Stimulated activated CD4-positive, alpha-beta T cell treated with anti-CD3 and anti-CD28 coated beads, TNF-alpha, amount 100 ng/mL, for 4 hours (primary cell): ENCODE results near the gene LRRC74A.
A peak's percentile ranks its signal among the peaks of the same experiment; 100 is the strongest.

Source experiments
- DNase-seq, 3 experiments: peaks; one replicate each; pipeline ENCODE4 v3.0.0-alpha.2; 2020; ENCODE audit warnings: low read depth in 3 of 3

Gene LRRC74A

DNA sequence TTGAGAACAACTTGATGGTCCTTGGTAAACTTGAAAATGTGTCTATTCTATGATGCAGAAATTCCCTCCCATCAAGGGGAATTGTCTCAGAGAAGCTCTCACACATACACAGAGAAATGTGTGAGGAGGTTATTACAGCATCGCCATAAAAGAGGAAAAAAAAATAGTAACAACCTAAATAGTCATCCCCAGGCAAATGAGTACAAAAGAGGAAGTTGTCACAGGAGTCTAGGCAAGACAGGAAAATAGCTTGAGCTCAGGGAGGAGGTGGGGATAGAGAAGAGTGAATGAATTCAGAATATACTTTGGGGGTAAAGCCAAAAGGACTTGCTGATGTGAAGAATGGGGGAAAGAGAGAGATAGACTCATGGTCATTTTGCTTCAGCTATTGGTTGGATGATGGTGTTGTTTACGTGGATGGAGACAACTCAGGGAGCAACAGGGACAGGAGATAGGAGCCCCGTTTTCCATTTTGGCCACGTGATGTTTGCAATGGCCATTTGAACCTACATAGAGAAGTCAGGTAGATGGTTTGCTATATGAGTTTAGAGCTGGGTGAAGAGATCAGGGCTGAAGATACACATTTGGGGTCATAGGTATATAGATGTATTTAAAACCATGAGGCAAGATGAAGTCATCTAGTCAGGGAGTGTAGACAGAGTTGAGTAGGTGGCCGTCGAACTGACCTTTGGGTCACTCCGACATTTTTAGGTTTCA, 20.3 kb downstream of the LRRC74A start:
- DNase-seq: no peak

DNA sequence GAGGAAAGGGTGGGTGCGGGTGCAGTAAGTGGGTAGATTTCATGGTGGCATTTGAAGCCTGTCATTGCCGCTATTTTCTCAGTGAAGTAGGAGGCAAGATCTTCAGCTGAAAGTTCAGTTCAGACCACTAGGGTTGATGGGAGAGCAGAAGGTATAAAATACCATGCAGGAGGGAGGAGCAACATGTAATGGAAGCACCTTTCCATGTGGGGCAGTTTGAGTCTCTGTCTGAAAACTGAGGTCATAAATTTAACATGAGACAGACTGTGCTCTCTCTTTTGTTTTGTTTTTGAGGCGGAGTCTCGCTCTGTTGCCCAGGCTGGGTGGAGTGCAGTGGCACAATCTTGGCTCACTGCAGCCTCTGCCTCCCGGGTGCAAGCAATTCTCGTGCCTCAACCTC, 22.7 kb downstream of the LRRC74A start:
- no peak for DNase-seq

DNA sequence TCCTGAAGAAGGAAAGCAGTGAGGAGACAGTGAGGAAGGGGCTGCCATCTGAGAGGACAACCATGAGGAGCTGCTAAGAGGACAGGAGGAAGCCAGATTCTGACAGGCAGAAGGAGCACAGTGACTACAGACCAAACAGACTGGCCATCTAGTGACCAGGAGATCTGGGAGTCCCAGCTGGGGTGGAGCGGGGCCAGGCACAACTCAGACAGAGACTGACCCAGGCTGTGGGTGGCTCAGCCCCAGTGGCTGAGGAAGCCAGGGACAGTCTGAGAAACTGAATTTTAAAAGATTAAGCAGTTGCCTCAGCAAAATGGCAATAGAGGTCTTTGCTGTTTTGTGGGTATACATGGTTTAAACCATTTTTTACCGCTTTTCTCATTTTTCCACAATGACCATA, 28.9 kb downstream of the LRRC74A start:
- DNase-seq: no peak

GRCh38 chr14:76856769-76857168, 30.6 kb downstream of the LRRC74A start:
- no peak for DNase-seq

- DNase-seq: no peak
These were observed 35.5 kb downstream of the LRRC74A start for GRCh38 chr14:76861574-76862255.

- no peak for DNase-seq
These were observed 36.5 kb downstream of the LRRC74A start for GRCh38 chr14:76862546-76863282.

- no peak for DNase-seq
These were observed 37.7 kb downstream of the LRRC74A start for GRCh38 chr14:76863724-76864407.

DNA sequence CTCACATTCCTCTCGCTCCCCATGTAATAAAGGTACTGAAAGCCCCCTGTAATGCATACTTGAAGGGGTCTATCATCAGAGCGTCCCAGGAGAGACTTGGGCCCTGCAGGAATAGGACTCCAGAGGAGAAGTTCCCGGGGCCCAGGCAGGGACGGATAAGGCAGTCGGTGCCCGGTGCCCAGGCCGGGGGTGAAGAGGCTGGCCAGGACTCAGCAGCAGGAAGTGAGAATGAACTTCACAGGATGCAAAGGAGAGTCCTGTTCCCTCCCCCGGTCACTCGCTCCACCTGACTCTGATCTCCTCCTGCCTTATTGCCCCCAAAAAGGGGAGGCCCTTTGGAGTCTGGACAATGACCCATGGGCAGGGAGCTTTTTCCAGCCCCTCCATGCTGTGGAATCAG, 40.2 kb downstream of the LRRC74A start:
- DNase-seq: no peak

DNA sequence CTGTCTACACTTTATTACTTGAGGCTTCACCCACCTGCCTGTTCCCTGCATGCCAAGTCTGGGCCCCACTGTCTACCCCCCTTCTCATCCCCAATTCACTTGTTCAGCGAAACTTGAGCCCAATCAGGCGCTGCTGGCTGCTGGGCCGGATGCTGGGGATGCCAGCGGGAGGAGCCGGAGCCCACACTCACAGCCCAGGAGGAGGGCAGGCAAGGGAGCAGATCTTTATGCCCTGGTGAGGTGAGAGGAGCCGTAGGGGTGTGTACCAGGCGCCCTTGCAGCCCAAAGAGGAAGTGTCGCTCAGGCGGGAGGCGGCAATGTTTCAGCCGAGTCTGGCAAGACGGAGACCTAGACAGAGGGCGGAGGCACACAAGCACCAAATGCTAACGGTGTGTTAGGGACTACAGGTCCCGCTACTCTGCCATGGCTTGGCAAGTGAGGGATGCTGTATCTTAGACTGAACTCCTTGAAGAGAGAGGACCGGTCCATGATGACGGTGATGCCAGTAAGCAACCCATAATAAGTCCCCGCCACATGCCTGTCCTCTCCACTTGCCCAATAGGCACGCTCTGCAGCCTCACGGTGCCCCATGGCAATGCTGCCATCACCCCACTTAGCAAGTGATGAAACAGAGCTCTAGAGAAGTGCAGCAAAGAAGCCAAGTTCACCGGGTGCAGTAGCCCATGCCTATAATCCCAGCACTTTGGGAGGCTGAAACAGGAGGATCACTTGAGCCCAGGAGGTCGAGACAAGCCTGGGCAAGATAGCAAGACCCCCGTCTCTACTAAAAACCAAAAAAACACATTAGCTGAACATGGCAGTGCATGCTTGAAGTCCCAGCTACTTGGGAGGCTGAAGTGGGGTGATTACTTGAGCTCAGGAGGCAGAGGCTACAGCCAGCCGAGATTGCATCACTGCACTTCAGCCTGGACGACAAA, 41.6 kb downstream of the LRRC74A start:
- DNase-seq: no peak

DNA sequence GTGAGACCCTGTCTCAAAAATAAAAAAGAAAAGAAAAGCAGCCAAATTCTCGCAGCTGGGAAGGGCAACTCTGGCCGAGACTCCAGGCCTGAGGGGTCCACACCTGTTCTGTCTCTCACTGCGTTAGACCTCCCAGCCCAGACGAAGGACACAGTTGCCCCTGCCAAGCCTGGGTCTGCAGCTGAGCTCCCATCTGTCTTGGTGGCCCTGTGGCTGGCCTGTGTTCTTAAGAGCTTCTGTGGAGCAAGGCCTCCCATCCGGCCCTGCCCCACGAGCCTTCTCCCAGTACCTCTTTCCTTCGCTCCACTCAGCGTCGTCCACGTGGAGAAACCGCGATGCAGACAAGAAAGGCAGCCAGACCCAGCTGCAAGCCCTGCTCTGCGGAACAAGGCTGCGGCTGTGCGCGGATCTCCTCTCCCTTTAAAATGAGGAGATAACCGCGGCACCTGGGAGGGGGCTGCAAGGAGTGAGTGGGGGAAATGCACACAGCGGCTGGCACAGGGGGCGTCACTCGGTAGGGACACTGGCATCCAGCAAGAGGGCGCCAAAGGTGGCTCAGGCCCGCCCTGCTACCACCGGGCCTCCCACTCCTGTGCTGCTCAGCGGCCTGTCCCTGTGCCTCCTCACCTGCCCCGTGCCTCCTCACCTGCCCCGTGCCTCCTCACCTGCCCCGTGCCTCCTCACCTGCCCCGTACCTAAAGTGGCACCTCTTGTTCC, 42.4 kb downstream of the LRRC74A start:
- no peak for DNase-seq

DNA sequence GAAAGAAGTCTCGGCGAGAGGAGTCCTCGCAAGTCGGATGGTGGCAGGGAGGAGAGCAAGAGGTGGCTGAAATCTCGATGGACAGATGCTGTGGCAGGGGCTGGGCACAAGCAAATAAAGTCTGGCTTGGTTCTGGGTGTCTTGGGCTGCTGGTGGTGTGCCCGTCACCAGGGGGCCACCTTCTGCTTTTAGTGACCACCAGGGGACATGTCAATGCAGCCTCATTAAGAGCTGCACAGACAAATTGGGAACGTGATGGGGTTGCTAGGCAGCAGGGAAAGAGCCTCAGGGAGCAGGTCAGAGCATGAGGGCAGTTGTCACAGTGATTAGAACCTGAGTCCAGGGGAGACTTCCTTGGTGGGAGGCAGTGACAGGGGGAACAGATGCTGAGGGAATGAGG, 44.0 kb downstream of the LRRC74A start:
- no peak for DNase-seq

GRCh38 chr14:76872796-76873432, 46.7 kb downstream of the LRRC74A start:
- DNase-seq: peak; percentile 33 to 47 (median 47)

DNA sequence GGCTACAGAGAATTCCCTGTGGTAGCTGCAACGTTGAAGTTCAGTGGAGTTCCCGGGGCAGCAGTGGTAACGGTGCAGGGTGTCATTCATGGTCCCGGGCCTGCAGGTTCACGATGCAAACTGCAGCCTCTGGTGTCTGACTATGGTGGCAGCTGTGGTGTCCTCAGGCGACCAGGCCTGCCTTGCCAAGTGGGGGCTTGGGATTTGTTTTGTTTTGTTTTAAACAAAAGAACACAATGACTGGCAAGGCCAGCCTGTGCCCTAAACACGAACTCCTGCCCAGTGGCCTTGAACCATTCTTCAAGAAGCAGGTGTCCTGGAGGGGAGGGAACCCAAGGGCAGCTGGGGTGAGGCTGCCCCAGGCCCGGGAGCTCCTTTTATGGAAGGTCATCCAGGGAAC, 48.5 kb downstream of the LRRC74A start:
- no peak for DNase-seq

DNA sequence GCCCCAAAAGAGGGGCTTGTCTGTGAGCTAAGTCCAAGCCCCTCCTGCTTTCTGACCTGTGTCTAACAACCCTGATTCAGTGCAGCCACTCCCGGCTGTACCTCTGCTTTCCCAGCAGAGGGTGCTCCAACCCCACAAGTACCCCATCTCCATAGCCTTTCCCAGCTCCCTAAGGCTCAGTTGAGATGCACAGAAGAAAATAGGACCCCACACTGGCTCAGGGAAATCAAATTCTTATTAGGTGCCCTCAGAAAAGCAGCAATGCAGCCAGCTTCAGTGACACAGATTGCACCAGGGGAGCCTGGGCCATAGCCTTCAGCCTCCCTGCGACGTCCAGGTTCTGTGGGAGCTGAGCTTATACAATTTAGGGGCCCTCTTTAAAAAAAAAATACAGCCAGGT, 49.9 kb downstream of the LRRC74A start:
- peak in 1 of 3 experiments; percentile 16 for DNase-seq

GRCh38 chr14:76877871-76878270, 51.7 kb downstream of the LRRC74A start:
- DNase-seq: no peak

- DNase-seq: no peak
These were observed 54.2 kb downstream of the LRRC74A start for GRCh38 chr14:76880449-76880848.

GRCh38 chr14:76881348-76881747, 55.1 kb downstream of the LRRC74A start:
- no peak for DNase-seq

DNA sequence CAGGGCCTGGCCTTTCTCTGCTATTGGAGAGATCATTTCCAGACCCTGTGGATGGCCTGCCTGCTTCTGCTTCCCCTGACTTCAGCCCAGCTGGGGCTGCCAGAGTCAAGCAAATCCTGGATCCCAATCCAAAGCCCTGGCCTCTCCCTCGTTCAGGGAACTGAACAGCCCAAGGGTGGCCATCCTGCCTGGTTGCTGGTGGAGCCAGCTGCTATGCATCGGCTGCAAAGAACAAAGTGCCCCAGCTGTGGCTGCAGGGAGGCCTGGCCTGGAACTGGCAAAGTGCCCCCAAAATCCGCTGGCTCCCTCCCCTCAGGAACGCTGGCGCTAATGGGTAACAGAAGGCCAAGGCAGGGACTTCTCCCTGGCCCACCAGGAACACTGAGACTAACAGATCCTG, 56.4 kb downstream of the LRRC74A start:
- no peak for DNase-seq

DNA sequence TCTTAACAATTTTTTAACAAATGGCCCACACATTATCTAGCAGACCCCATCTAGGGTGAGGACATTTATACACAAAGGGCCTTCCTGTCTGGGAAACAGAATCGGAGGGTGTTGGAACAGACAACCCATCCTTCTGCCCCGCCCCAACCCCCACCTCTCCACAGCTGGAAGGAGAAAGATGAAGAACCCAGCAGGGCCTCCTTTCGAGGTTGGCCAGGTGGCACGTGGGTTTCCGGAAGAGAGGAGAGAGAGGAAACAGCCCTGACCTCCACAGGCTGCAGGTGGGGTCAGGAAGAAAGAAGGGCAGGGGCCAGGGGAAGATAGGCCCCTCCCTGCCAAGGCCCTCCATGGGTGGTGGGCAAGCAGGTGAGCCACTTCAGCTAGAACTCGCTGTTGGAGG, 57.2 kb downstream of the LRRC74A start:
- no peak for DNase-seq

- DNase-seq: no peak
These were observed 58.2 kb downstream of the LRRC74A start for GRCh38 chr14:76884394-76884793.
